HG03103 (cell line): ENCODE measurements around the gene CDH23.
"Not testable (repeated sequence)": the region's sequence is repeated elsewhere in the genome, so short reads cannot be mapped to it uniquely, and the experiment has no call there.

Experiments
- ATAC-seq: cut with Tn5 transposase; IDR thresholded peaks from one replicate; pipeline ENCODE4 v1.9.1; 2021; ENCODE audit warnings: low read depth; ENCODE audit not compliant: unreplicated experiment

CDH23 gene

GRCh38 chr10:71596759-71597158 is 200.0 kb downstream of the CDH23 start:
- no peak for ATAC-seq

GRCh38 chr10:71597821-71598498 is 201.2 kb downstream of the CDH23 start:
- ATAC-seq, result no peak

GRCh38 chr10:71598621-71599055 is 201.9 kb downstream of the CDH23 start:
- ATAC-seq, result no peak

GRCh38 chr10:71599518-71599917 is 202.8 kb downstream of the CDH23 start:
- no peak for ATAC-seq

GRCh38 chr10:71600242-71600641 is 203.5 kb downstream of the CDH23 start:
- ATAC-seq, result not testable (repeated sequence)

- ATAC-seq, result no peak
Measured at GRCh38 chr10:71600849-71601248, 204.1 kb downstream of the CDH23 start.

GRCh38 chr10:71601273-71601672 is 204.6 kb downstream of the CDH23 start:
- no peak for ATAC-seq

GRCh38 chr10:71603150-71603549 is 206.4 kb downstream of the CDH23 start:
- no peak for ATAC-seq

GRCh38 chr10:71603754-71604153 is 207.0 kb downstream of the CDH23 start:
- no peak for ATAC-seq

GRCh38 chr10:71604324-71605018 is 207.8 kb downstream of the CDH23 start:
- ATAC-seq, result no peak

- no peak for ATAC-seq
Measured at GRCh38 chr10:71605263-71605962, 208.7 kb downstream of the CDH23 start.

GRCh38 chr10:71606257-71607081 is 209.7 kb downstream of the CDH23 start:
- no peak for ATAC-seq

GRCh38 chr10:71607082-71607443 is 210.3 kb downstream of the CDH23 start:
- no peak for ATAC-seq

GRCh38 chr10:71608819-71609768 is 212.4 kb downstream of the CDH23 start:
- no peak for ATAC-seq

- ATAC-seq, result no peak
Measured at GRCh38 chr10:71610651-71611050, 213.9 kb downstream of the CDH23 start.

- no peak for ATAC-seq
Measured at GRCh38 chr10:71611131-71611530, 214.4 kb downstream of the CDH23 start.

- no peak for ATAC-seq
Measured at GRCh38 chr10:71611709-71612422, 215.1 kb downstream of the CDH23 start.

GRCh38 chr10:71613261-71613777 is 216.6 kb downstream of the CDH23 start:
- ATAC-seq, result no peak

GRCh38 chr10:71613877-71614276 is 217.2 kb downstream of the CDH23 start:
- no peak for ATAC-seq
